ENCODE results near the gene CDC14A. TPM values are rescaled to one million over a fixed set of nuclear protein-coding genes. Genes with fewer than 3 reads are reported as not detected.

CDC14A gene, protein sequence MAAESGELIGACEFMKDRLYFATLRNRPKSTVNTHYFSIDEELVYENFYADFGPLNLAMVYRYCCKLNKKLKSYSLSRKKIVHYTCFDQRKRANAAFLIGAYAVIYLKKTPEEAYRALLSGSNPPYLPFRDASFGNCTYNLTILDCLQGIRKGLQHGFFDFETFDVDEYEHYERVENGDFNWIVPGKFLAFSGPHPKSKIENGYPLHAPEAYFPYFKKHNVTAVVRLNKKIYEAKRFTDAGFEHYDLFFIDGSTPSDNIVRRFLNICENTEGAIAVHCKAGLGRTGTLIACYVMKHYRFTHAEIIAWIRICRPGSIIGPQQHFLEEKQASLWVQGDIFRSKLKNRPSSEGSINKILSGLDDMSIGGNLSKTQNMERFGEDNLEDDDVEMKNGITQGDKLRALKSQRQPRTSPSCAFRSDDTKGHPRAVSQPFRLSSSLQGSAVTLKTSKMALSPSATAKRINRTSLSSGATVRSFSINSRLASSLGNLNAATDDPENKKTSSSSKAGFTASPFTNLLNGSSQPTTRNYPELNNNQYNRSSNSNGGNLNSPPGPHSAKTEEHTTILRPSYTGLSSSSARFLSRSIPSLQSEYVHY
- total RNA-seq: 10 to 100 TPM; 24.9 to 26.7 TPM

- DNase-seq (peak; percentile 94), ATAC-seq (peak; percentile 68)
- peaks cover 39% of the 10 kb centered on the region for H3K36me3 Mint-ChIP-seq (ENCODE audit: low read depth)
- H3K27ac Mint-ChIP-seq: peak within 1 kb of the TSS; percentile 99
- CTCF ChIA-PET: interaction anchor here (0.6 to 5.1 kb wide), 21 partner anchors 8 to 545 kb away, joined by 3 to 46 read pairs (median 4); partner anchors contain the start of gene RTCA
- H3K4me3 Mint-ChIP-seq: peak within 1 kb of the TSS; percentile 96
- peaks cover 40% of the 10 kb centered on the region for H3K4me1 Mint-ChIP-seq (ENCODE audit: low read depth)
- POLR2A ChIA-PET: interaction anchor here (0.5 to 5.3 kb wide), 29 partner anchors 8 to 314 kb away, joined by 3 to 50 read pairs (median 5); partner anchors contain the start of genes DBT and RTCA
- no peaks in the 10 kb centered on the region for H3K9me3 Mint-ChIP-seq (ENCODE audit: insufficient read depth)
- no peaks in the 10 kb centered on the region for H3K27me3 Mint-ChIP-seq (ENCODE audit: low read depth)
Measured at GRCh38 chr1:100352267-100353070, at the start of gene CDC14A. Gene CDC14A, plus strand, starts transcription at chr1:100352506. Its CDS starts 449 bp downstream, at chr1:100352955.

- POLR2A ChIA-PET: interaction anchor here (0.7 kb wide), 1 partner anchor 50 kb away, joined by 3 read pairs; no protein-coding TSS in a partner anchor
- no peaks in the 10 kb centered on the region for H3K9me3 Mint-ChIP-seq (ENCODE audit: insufficient read depth)
- H3K4me1 Mint-ChIP-seq (ENCODE audit: low read depth): peaks cover 4% of the 10 kb centered on the region
- no peak overlapping the region for H3K4me3 Mint-ChIP-seq
- no peak overlapping the region for H3K27ac Mint-ChIP-seq
- CTCF ChIA-PET: no interaction called here
- no peaks in the 10 kb centered on the region for H3K36me3 Mint-ChIP-seq (ENCODE audit: low read depth)
- DNase-seq (no peak), ATAC-seq (no peak)
- no peaks in the 10 kb centered on the region for H3K27me3 Mint-ChIP-seq (ENCODE audit: low read depth)
Measured at GRCh38 chr1:100302739-100303138, 49.6 kb upstream of the CDC14A start.

- POLR2A ChIA-PET: interaction anchor here (0.5 kb wide), 1 partner anchor 92 kb away, joined by 3 read pairs; no protein-coding TSS in a partner anchor
- CTCF ChIA-PET: no interaction called here
Measured at GRCh38 chr1:100304227-100304626, 48.1 kb upstream of the CDC14A start.

GRCh38 chr1:100304921-100305320 lies 47.4 kb upstream of the CDC14A start:
- Mint-ChIP-seq H3K4me1 (ENCODE audit: low read depth) (peaks cover 2% of the 10 kb centered on the region), H3K27me3 (ENCODE audit: low read depth) (no peaks in the 10 kb centered on the region), H3K36me3 (ENCODE audit: low read depth) (no peaks in the 10 kb centered on the region), H3K27ac (no peak overlapping the region), H3K4me3 (no peak overlapping the region), H3K9me3 (ENCODE audit: insufficient read depth) (peaks cover 3% of the 10 kb centered on the region)
- CTCF ChIA-PET: no interaction called here
- ATAC-seq: no peak
- POLR2A ChIA-PET: no interaction called here
- no peak for DNase-seq

More at GRCh38 chr1:100304227-100304626, 48.1 kb upstream of the CDC14A start:
- Mint-ChIP-seq H3K27ac (no peak overlapping the region), H3K27me3 (ENCODE audit: low read depth) (no peaks in the 10 kb centered on the region), H3K4me3 (no peak overlapping the region), H3K9me3 (ENCODE audit: insufficient read depth) (no peaks in the 10 kb centered on the region), H3K36me3 (ENCODE audit: low read depth) (no peaks in the 10 kb centered on the region), H3K4me1 (ENCODE audit: low read depth) (peaks cover 2% of the 10 kb centered on the region)
- DNase-seq (no peak), ATAC-seq (no peak)

GRCh38 chr1:100305954-100306353 lies 46.4 kb upstream of the CDC14A start:
- ATAC-seq: no peak
- Mint-ChIP-seq H3K4me1 (ENCODE audit: low read depth) (peaks cover 2% of the 10 kb centered on the region), H3K27ac (no peak overlapping the region), H3K9me3 (ENCODE audit: insufficient read depth) (peaks cover 5% of the 10 kb centered on the region), H3K27me3 (ENCODE audit: low read depth) (no peaks in the 10 kb centered on the region), H3K36me3 (ENCODE audit: low read depth) (peaks cover 2% of the 10 kb centered on the region), H3K4me3 (no peak overlapping the region)
- no peak for DNase-seq
- ChIA-PET POLR2A (no interaction called here), CTCF (no interaction called here)

DNA sequence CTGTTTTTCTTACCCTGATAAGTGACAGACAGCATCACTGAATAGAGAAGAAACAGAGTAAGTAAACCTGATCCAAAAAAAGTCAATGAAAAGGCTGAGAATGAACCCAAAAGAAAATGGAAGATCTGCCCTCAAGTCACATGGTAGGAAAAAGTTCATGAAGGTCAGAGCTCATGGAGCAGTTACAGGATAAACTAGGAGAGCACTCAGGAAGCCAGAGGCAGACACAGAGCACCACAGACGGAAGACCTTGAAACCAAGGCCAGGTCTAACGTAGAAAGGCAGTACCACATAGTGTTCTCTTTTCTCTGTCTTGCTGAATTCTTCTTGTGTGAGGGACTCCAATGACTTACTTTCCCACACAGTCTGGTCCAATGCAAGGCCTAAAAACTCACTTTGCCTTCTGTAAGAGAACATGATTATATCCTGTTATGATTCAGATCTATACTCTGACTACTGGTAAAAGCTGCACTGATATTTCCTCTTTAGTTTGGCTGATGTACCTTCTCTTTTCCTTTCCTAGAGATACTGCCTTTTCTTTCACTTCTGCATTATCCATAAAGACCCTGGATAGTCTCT lies 45.5 kb upstream of the CDC14A start:
- Mint-ChIP-seq H3K4me1 (ENCODE audit: low read depth) (peaks cover 2% of the 10 kb centered on the region), H3K27me3 (ENCODE audit: low read depth) (no peaks in the 10 kb centered on the region), H3K27ac (no peak overlapping the region), H3K36me3 (ENCODE audit: low read depth) (peaks cover 2% of the 10 kb centered on the region), H3K9me3 (ENCODE audit: insufficient read depth) (peaks cover 5% of the 10 kb centered on the region), H3K4me3 (no peak overlapping the region)
- ATAC-seq: no peak
- ChIA-PET POLR2A (no interaction called here), CTCF (no interaction called here)
- no peak for DNase-seq

- peaks cover 6% of the 10 kb centered on the region for H3K27me3 Mint-ChIP-seq (ENCODE audit: low read depth)
- POLR2A ChIA-PET: no interaction called here
- DNase-seq (no peak), ATAC-seq (no peak)
- H3K4me1 Mint-ChIP-seq (ENCODE audit: low read depth): peaks cover 2% of the 10 kb centered on the region
- H3K36me3 Mint-ChIP-seq (ENCODE audit: low read depth): peaks cover 2% of the 10 kb centered on the region
- no peak overlapping the region for H3K27ac Mint-ChIP-seq
- H3K4me3 Mint-ChIP-seq: no peak overlapping the region
- peaks cover 5% of the 10 kb centered on the region for H3K9me3 Mint-ChIP-seq (ENCODE audit: insufficient read depth)
- CTCF ChIA-PET: no interaction called here
Measured at GRCh38 chr1:100308777-100309176, 43.5 kb upstream of the CDC14A start.

DNA sequence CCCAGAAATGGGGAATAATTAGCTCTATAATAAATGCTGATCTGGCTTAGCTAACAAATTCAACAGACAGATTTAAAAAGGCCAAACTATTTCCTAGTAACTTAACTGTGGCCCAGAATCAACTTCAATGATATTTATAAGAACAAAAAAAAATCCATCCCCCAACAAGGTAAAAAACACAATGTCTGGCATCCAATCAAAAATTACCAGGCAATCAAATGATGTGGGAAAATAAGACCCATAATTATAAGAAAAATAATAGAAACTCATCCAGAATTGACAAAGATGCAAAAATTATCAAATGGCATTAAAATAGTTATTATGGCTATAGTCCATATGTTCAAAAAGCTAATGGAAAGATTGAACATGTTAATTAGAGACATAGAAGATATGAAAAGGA lies 42.4 kb upstream of the CDC14A start:
- ATAC-seq (no peak), DNase-seq (no peak)
- H3K9me3 Mint-ChIP-seq (ENCODE audit: insufficient read depth): peaks cover 5% of the 10 kb centered on the region
- ChIA-PET CTCF (no interaction called here), POLR2A (no interaction called here)
- peaks cover 6% of the 10 kb centered on the region for H3K27me3 Mint-ChIP-seq (ENCODE audit: low read depth)
- H3K4me3 Mint-ChIP-seq: no peak overlapping the region
- H3K4me1 Mint-ChIP-seq (ENCODE audit: low read depth): peaks cover 2% of the 10 kb centered on the region
- peaks cover 2% of the 10 kb centered on the region for H3K36me3 Mint-ChIP-seq (ENCODE audit: low read depth)
- H3K27ac Mint-ChIP-seq: no peak overlapping the region

- H3K9me3 Mint-ChIP-seq (ENCODE audit: insufficient read depth): peaks cover 8% of the 10 kb centered on the region
- peaks cover 2% of the 10 kb centered on the region for H3K36me3 Mint-ChIP-seq (ENCODE audit: low read depth)
- ATAC-seq (no peak), DNase-seq (no peak)
- ChIA-PET CTCF (no interaction called here), POLR2A (no interaction called here)
- no peak overlapping the region for H3K4me3 Mint-ChIP-seq
- peaks cover 6% of the 10 kb centered on the region for H3K27me3 Mint-ChIP-seq (ENCODE audit: low read depth)
- H3K4me1 Mint-ChIP-seq (ENCODE audit: low read depth): no peaks in the 10 kb centered on the region
- H3K27ac Mint-ChIP-seq: no peak overlapping the region
Measured at GRCh38 chr1:100313382-100313781, 38.9 kb upstream of the CDC14A start.

DNA sequence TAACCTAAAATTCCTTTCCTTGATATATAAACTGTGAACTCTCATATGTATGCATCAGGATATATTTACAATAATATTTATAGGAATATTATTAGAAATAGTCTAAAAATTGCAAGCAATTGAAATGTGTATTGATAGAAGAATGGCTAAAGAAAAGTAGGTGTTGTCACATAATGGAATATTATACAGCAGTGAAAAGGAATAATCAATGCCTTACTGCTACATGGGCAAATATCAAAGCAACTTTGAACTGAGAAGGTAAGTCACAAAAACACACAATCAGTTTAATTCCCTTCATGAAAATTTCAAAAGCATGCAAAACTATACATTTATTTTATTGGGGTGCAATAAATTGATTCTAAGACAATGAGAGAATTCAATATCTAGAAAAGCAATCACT lies 35.7 kb upstream of the CDC14A start:
- H3K4me3 Mint-ChIP-seq: no peak overlapping the region
- ATAC-seq (no peak), DNase-seq (no peak)
- ChIA-PET POLR2A (no interaction called here), CTCF (no interaction called here)
- H3K4me1 Mint-ChIP-seq (ENCODE audit: low read depth): no peaks in the 10 kb centered on the region
- peaks cover 6% of the 10 kb centered on the region for H3K27me3 Mint-ChIP-seq (ENCODE audit: low read depth)
- peaks cover 16% of the 10 kb centered on the region for H3K9me3 Mint-ChIP-seq (ENCODE audit: insufficient read depth)
- H3K36me3 Mint-ChIP-seq (ENCODE audit: low read depth): no peaks in the 10 kb centered on the region
- H3K27ac Mint-ChIP-seq: no peak overlapping the region

- ChIA-PET POLR2A (no interaction called here), CTCF (no interaction called here)
- DNase-seq: no peak
- Mint-ChIP-seq H3K4me3 (no peak overlapping the region), H3K36me3 (ENCODE audit: low read depth) (no peaks in the 10 kb centered on the region), H3K27me3 (ENCODE audit: low read depth) (no peaks in the 10 kb centered on the region), H3K27ac (no peak overlapping the region), H3K9me3 (ENCODE audit: insufficient read depth) (peaks cover 16% of the 10 kb centered on the region), H3K4me1 (ENCODE audit: low read depth) (peaks cover 2% of the 10 kb centered on the region)
- no peak for ATAC-seq
Measured at GRCh38 chr1:100320311-100321099, 31.8 kb upstream of the CDC14A start.
